Stimulated activated naive CD8-positive, alpha-beta T cell treated with anti-CD3 and anti-CD28 coated beads, Interleukin-15, amount 100 ng/mL, for 72 hours (primary cell): ENCODE measurements around the gene DCAF6.
A peak's percentile ranks its signal among the peaks of the same experiment; 100 is the strongest.

Source experiments
- ATAC-seq: fragments of 150-1000 bp; cut with Tn5 transposase; 2 replicates; pipeline ENCODE4 v1.10.0; 2021; ENCODE audit warnings: mild to moderate bottlenecking, moderate library complexity
- DNase-seq, 2 donors: peaks; one replicate each; pipeline ENCODE4 v3.0.0; 2021 to 2022
- H3K27ac Mint-ChIP-seq, 2 donors: one replicate each; pipeline ENCODE4 v1.8.0; 2022; ENCODE audit warnings: mild to moderate bottlenecking in 2 of 2, mixed read lengths in 2 of 2, moderate library complexity in 2 of 2
- H3K27me3 Mint-ChIP-seq: one replicate; pipeline ENCODE4 v1.8.0; 2022; ENCODE audit warnings: mixed read lengths
- H3K4me1 Mint-ChIP-seq: one replicate; pipeline ENCODE4 v1.8.0; 2022; ENCODE audit warnings: mild to moderate bottlenecking, mixed read lengths
- H3K4me3 Mint-ChIP-seq, 2 donors: one replicate each; pipeline ENCODE4 v1.8.0; 2022; ENCODE audit warnings: mild to moderate bottlenecking in 2 of 2, mixed read lengths in 2 of 2, moderate library complexity in 1 of 2
- H3K9me3 Mint-ChIP-seq, 2 donors: one replicate each; pipeline ENCODE4 v1.8.0; 2022; ENCODE audit warnings: mixed read lengths in 2 of 2

The DCAF6 gene

DNA sequence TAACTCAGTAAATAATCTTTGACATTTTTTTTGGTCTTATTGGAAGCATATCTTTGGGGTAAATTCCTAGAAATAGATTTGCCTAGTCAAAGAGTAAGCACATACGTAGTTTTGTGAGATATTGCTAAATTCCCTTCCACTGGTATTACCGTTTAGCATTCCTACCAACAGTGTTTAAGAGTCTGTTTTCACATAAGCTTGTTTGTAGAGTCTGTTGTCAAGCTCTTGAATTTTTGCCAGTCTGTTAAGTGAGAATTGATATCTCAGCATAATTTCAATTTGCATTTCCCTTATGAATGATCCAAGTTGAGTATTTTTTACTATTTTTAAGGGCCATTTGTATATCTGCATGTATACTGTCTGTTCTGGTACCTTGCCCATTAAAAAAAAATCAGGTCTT, 37.3 kb downstream of the DCAF6 start:
- Mint-ChIP-seq H3K27ac (no peak overlapping the region), H3K4me3 (no peak overlapping the region), H3K4me1 (no peaks in the 10 kb centered on the region), H3K9me3 (peaks cover 0 to 4% of the 10 kb centered on the region in 2 donors), H3K27me3 (no peaks in the 10 kb centered on the region)
- ATAC-seq (no peak), DNase-seq (no peak)

DNA sequence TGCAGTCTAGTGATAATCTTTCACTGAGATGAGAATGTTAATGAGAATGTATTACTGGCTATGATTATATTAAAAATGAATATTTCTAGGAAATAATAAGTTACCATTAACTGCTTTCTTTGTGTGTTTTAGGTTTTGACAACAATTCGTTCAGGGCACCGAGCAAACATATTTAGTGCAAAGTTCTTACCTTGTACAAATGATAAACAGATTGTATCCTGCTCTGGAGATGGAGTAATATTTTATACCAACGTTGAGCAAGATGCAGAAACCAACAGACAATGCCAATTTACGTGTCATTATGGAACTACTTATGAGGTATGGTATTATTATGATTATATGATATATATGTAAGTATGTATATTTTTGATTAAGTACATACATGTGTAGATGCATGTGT, 38.2 kb downstream of the DCAF6 start:
- no peaks in the 10 kb centered on the region for H3K27me3 Mint-ChIP-seq
- DNase-seq, result no peak
- H3K4me3 Mint-ChIP-seq, result no peak overlapping the region
- no peak for ATAC-seq
- H3K4me1 Mint-ChIP-seq, result no peaks in the 10 kb centered on the region
- peaks cover 0 to 4% of the 10 kb centered on the region in 2 donors for H3K9me3 Mint-ChIP-seq
- H3K27ac Mint-ChIP-seq, result no peak overlapping the region

DNA sequence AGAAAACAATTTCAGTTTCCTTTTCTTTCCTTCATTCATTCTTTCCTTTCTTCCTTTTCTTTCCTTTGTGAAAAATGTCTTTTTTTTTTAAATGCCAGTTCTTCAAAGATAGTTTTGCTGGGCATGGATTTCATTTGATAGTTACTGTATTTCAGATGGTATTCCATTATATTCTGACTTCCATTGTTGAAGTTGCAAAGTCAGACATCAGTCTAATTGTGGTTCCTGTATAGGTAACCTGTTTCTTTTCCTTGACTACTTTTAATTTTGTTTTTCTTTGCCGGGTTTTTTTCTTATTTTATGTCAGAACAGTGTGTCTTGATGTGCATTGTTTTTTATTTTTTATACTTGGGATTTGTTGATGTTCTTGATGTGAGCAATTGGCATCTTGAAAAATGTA, 40.8 kb downstream of the DCAF6 start:
- no peak for ATAC-seq
- no peak for DNase-seq
- Mint-ChIP-seq H3K27me3 (no peaks in the 10 kb centered on the region), H3K27ac (no peak overlapping the region), H3K4me3 (no peak overlapping the region), H3K4me1 (peaks cover 6% of the 10 kb centered on the region), H3K9me3 (peaks cover 0 to 4% of the 10 kb centered on the region in 2 donors)

DNA sequence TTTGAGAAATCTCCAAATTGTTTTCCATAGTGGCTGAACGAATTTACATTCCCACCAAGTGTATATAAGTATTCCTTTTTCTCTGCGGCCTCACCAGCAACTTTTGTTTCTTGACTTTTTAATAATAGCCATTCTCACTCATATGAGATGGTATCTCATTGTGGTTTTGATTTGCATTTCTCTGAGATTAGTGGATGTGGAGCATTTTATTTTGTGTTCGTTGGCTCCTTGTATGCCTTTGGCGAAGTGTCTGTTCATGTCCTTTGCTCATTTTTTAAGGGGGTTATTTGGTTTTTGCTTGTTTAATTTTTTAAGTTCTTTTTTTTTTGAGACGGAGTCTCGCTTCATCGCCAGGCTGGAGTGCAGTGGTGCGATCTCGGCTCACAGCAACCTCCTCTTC, 45.5 kb downstream of the DCAF6 start:
- H3K27ac Mint-ChIP-seq, result no peak overlapping the region
- H3K9me3 Mint-ChIP-seq, result peaks cover 0 to 4% of the 10 kb centered on the region in 2 donors

DNA sequence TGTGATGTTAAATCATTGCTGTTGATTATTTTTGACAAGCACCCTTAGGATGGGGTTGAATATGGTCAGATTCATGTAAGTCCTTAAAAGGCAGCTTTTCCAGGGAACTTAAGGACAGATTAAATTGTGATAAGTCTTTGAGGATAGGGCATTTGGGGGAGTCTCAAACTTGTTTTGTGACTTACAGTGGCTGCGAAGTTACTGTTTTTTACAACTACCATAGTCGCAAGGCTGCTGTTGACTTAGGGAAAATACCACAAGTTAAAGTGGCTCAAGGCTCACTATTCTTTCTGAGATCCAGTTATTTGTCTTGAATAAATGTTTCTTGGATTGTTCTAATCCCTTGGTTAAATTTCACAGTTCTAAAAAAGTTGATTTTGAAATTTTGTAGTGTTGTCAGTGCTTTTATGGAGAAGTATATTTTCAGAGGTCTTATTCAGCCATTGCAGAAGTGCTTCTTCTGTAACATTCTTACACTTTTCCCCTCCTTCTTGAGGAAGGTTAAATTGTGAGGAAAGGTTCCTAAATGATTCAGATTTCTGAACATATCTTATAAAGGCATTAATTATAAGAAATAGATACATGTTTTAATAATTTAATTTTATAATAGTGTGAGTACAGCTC, 47.4 kb downstream of the DCAF6 start:
- Mint-ChIP-seq H3K27me3 (no peaks in the 10 kb centered on the region), H3K9me3 (no peaks in the 10 kb centered on the region), H3K4me1 (peaks cover 16% of the 10 kb centered on the region), H3K4me3 (no peak overlapping the region), H3K27ac (no peak overlapping the region)
- DNase-seq, result no peak
- ATAC-seq, result no peak

More for the DNA sequence above, 45.5 kb downstream of the DCAF6 start:
- H3K4me1 Mint-ChIP-seq, result peaks cover 16% of the 10 kb centered on the region
- no peaks in the 10 kb centered on the region for H3K27me3 Mint-ChIP-seq
- ATAC-seq (no peak), DNase-seq (no peak)
- H3K4me3 Mint-ChIP-seq, result no peak overlapping the region

DNA sequence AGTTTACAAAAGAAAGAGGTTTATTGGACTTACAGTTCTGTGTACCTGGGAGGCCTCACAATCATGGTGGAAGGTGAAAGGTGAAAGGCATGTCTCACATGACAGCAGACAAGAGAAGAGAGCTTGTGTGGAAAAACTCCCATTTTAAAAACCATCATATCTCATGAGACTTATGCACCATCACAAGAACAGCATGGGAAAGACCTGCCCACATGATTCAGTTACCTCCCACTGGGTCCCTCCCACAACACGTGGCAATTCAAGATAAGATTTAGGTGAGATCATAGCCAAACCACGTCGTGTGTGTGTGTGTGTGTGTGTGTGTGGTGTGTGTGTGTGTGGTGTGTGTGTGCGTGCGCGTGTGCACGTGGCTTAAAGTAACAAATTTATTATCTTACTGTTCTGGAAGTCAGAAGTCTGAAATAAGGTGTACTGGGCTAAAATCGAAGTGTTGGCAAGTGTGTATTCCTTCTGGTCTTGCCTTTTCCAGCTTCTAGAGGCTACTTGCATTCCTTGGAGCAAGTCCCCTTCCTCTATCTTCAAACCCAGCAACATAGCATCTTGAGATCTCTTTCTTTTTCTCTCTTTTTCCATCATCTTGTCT, 48.5 kb downstream of the DCAF6 start:
- Mint-ChIP-seq H3K4me1 (peaks cover 16% of the 10 kb centered on the region), H3K9me3 (no peaks in the 10 kb centered on the region), H3K27me3 (no peaks in the 10 kb centered on the region), H3K27ac (peak overlapping the region in 1 of 2 donors; percentile 42), H3K4me3 (no peak overlapping the region)
- no peak for DNase-seq
- ATAC-seq, result no peak

DNA sequence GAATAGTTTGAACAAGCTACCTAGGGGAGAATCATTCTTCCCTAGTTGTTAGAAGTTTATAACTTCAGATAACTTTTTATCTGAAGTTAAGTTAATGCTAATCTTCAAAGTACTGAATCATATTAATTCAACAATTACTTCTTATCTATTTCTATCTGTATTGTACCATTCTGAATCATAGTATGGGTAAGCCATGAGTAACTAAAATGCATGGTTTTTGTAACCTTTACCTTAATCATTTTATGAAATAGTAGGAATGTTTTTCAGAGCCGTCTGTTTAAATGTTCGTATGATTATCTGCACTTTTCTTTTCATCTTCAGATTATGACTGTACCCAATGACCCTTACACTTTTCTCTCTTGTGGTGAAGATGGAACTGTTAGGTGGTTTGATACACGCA, 50.7 kb downstream of the DCAF6 start:
- Mint-ChIP-seq H3K27me3 (no peaks in the 10 kb centered on the region), H3K4me3 (no peak overlapping the region), H3K27ac (no peak overlapping the region), H3K4me1 (peaks cover 10% of the 10 kb centered on the region), H3K9me3 (no peaks in the 10 kb centered on the region)
- ATAC-seq (no peak), DNase-seq (no peak)

DNA sequence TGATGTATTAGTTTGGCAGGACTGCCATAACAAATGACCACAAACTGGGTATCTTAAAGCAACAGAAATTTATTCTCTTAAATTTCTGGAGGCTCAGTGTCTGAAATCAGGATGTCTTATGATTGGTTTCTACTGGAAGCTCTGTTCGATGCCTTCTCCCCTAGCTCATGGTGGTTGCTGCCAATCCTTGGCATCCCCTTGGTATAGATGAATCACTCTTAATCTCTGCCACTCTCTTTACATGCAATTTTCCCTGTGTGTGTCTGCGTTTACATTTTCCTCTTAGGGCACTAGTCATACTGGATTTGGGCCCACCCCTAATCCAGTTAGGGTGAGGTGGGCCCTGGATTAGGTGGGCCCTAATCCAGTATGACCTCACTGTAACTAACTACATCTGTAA, 55.1 kb downstream of the DCAF6 start:
- no peak overlapping the region for H3K4me3 Mint-ChIP-seq
- no peak overlapping the region for H3K27ac Mint-ChIP-seq
- H3K9me3 Mint-ChIP-seq, result no peaks in the 10 kb centered on the region
- ATAC-seq, result no peak
- no peak for DNase-seq
- no peaks in the 10 kb centered on the region for H3K4me1 Mint-ChIP-seq
- no peaks in the 10 kb centered on the region for H3K27me3 Mint-ChIP-seq

DNA sequence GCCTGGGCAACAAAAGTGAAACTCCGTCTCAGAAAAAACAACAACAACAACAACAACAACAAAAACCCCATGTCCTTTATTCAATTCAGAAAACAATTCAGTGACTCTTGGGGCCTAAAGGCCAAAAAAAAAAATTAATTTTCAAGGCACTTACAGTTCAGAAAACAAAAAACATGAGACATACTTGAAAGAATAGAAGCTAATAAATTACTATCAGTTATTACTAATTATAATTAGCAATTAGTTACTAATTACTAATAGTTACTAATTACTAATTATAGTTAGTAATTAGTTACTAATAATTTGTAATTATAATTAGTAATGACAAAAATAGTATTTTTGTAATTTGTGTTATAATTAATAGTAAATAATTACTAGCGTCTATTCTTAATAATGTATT, 57.2 kb downstream of the DCAF6 start:
- ATAC-seq, result no peak
- Mint-ChIP-seq H3K27ac (no peak overlapping the region), H3K9me3 (no peaks in the 10 kb centered on the region), H3K27me3 (no peaks in the 10 kb centered on the region), H3K4me1 (no peaks in the 10 kb centered on the region), H3K4me3 (no peak overlapping the region)
- no peak for DNase-seq

DNA sequence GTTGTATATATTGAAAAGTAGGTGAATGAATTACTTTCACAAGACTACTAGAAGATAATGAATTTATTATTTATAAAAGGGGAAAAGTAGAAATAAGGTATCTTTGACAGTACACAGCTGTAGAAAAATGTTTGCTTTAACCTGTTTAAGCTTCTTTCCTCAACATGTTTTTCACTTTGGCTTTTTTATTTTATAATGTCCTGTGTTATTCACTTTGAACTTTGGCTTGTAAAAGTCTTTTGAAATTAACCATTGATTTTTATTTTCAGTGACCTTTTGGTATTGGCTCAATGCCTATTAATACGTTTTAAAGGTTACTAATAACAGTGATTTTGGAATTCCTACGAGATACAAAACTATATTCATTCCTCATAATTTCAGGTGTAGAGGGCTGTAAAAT, 58.1 kb downstream of the DCAF6 start:
- DNase-seq (no peak), ATAC-seq (no peak)
- Mint-ChIP-seq H3K27me3 (no peaks in the 10 kb centered on the region), H3K27ac (no peak overlapping the region), H3K4me3 (no peak overlapping the region), H3K4me1 (no peaks in the 10 kb centered on the region), H3K9me3 (no peaks in the 10 kb centered on the region)

DNA sequence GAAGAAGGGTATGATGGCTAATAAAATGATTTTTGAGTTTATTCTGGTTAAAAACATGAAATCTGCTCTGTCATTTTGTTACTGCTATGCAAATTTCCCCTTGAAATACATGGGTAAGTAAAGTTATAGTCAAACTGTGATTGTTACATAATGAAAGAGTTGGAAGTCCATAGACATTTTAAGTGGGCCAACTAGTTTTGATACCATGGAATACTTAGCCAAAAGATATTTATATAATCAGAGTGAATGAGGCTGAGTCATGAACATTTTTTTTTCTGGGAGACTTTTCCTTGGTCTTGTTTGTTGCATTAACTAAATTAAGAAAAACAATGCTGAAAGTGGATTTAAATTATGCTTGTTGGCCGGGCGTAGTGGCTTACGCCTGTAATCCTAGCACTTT, 58.6 kb downstream of the DCAF6 start:
- Mint-ChIP-seq H3K27ac (no peak overlapping the region), H3K9me3 (no peaks in the 10 kb centered on the region), H3K4me1 (no peaks in the 10 kb centered on the region), H3K4me3 (no peak overlapping the region), H3K27me3 (no peaks in the 10 kb centered on the region)
- DNase-seq (no peak), ATAC-seq (no peak)

DNA sequence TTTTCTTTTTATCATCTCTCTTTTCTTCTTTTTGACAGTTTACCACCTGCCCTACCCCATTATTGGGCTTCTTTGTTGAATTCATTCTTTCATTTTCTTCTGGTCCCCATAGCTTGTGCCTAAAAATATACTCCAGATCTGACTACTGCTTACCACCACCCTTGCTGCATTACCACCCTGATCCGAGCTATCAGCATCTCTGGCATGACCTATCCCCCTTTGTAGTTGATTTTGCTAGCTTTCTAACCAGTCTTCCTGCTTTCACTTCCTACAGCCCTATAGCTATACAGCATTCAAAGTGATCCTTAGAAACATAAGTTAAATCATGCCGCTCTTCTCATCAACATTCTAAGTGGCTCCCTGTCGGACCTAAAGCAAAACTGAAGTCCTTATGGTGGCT, 59.8 kb downstream of the DCAF6 start:
- Mint-ChIP-seq H3K9me3 (no peaks in the 10 kb centered on the region), H3K27ac (peak overlapping the region in 1 of 2 donors; percentile 3), H3K4me3 (no peak overlapping the region), H3K4me1 (no peaks in the 10 kb centered on the region), H3K27me3 (no peaks in the 10 kb centered on the region)
- DNase-seq (no peak), ATAC-seq (no peak)

DNA sequence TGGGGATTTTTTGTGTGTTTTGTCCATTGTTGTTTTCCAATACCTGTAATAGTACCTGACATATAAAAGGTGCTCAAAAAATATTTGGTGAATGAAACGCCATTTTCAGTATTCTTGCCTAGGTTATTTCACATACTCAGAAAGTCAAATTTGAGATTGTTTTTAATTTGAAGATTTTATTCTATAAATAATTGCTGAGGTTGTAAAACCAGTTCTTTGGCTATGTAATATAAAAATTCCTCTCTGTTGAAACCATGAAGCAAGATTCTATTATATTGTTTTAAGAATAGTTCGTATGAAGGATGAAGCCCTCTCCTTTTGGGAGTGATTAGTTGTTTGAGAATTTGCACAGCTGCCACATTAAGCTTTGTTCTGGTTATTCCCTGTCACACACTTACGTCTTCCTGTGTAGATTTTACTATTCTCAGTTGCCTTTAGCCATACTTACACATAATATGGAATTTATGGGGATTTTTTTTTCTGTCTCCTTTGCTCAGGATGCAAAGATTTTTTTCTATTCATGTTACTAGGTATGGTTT, 60.6 kb downstream of the DCAF6 start:
- Mint-ChIP-seq H3K9me3 (no peaks in the 10 kb centered on the region), H3K4me1 (no peaks in the 10 kb centered on the region), H3K27me3 (no peaks in the 10 kb centered on the region), H3K27ac (no peak overlapping the region), H3K4me3 (no peak overlapping the region)
- no peak for DNase-seq
- ATAC-seq, result no peak

DNA sequence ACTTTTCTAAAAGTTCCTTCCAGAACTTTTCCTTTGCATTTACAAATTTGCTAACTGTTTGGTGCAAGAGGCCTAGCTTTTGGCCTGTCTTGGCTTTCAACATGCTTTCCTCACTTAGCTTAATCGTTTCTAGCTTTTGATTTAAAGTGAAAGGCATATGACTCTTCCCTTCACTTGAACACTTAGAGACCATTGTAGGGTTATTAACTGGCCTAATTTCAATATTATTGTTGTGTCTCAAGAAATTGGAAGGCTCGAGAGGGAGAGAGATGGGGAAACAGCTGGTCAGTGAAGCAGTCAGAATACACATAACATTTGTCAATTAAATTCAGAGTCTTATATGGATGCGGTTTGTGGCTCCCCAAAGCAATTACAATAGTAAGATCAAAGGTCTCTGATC, 63.4 kb downstream of the DCAF6 start:
- no peak for DNase-seq
- no peaks in the 10 kb centered on the region for H3K4me1 Mint-ChIP-seq
- H3K4me3 Mint-ChIP-seq, result no peak overlapping the region
- H3K27ac Mint-ChIP-seq, result no peak overlapping the region
- no peaks in the 10 kb centered on the region for H3K27me3 Mint-ChIP-seq
- no peaks in the 10 kb centered on the region for H3K9me3 Mint-ChIP-seq
- no peak for ATAC-seq

DNA sequence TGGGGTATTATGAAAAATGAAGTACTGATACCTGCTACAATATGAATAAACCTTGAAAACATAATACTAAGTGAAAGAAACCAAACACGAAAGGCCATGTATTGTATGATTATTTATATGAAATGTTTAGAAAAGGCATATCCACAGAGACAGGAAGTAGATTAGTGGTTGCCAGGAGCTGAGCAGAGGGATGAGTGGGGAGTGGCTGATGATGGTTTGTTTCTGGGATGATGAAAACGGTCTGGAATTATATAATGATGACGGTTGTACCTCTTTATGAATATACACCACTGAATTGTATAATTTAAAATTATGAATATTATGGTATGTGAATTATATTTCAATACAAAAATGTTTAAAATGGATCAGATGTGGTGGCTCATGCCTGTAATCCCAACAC, 64.2 kb downstream of the DCAF6 start:
- H3K4me1 Mint-ChIP-seq, result no peaks in the 10 kb centered on the region
- H3K27me3 Mint-ChIP-seq, result no peaks in the 10 kb centered on the region
- no peaks in the 10 kb centered on the region for H3K9me3 Mint-ChIP-seq
- no peak overlapping the region for H3K4me3 Mint-ChIP-seq
- ATAC-seq (no peak), DNase-seq (no peak)
- H3K27ac Mint-ChIP-seq, result no peak overlapping the region

DNA sequence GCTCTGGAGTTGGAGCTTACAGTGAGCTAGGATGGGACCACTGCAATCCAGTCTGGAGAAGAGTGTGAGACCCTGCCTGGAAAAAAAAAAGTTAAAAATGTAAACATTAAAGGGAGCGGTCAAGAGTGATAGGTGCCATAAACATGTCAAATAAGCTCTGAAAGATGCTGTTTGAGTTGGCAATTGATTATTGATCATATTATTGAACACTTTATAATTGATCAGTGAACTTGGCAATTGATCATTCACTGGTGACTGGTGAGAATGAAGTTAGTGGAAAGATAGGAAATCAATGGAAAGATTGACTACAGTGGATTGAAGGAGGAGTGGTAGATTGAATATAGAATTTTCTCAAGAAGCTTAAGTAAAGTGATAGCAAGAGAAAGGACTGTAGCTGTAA, 64.7 kb downstream of the DCAF6 start:
- peak overlapping the region in 1 of 2 donors; percentile 22 for H3K27ac Mint-ChIP-seq
- no peaks in the 10 kb centered on the region for H3K27me3 Mint-ChIP-seq
- H3K9me3 Mint-ChIP-seq, result no peaks in the 10 kb centered on the region
- no peaks in the 10 kb centered on the region for H3K4me1 Mint-ChIP-seq
- no peak overlapping the region for H3K4me3 Mint-ChIP-seq
- no peak for ATAC-seq
- no peak for DNase-seq

DNA sequence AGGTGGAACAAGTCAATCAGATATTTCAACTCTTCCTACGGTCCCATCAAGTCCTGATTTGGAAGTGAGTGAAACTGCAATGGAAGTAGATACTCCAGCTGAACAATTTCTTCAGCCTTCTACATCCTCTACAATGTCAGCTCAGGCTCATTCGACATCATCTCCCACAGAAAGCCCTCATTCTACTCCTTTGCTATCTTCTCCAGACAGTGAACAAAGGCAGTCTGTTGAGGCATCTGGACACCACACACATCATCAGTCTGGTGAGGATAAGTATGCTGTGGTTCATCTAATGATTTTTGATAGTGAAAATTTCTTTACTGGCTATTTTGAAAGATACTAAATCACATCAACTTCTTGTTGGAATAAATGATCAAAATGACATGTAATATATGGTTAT, 68.0 kb downstream of the DCAF6 start:
- DNase-seq (no peak), ATAC-seq (no peak)
- peaks cover 0 to 4% of the 10 kb centered on the region in 2 donors for H3K9me3 Mint-ChIP-seq
- H3K27ac Mint-ChIP-seq, result no peak overlapping the region
- no peaks in the 10 kb centered on the region for H3K4me1 Mint-ChIP-seq
- H3K4me3 Mint-ChIP-seq, result no peak overlapping the region
- no peaks in the 10 kb centered on the region for H3K27me3 Mint-ChIP-seq
